Lower leg skin (tissue), 3 donors: ENCODE results near the gene EFL1.

ENCODE experiments used
- POLR2A ChIP-seq, 2 donors: fragments of 450-650 bp; IDR thresholded peaks; one replicate each; pipeline ENCODE4 v1.6.1; 2016 to 2017; ENCODE audit warnings: antibody characterized with exemption in 2 of 2, mild to moderate bottlenecking in 1 of 2, moderate library complexity in 1 of 2
- TF ChIP-seq, protein P1 (sequence below), 3 donors: fragments of 450-650 bp; IDR thresholded peaks; one replicate each; pipeline ENCODE4 v1.5.1; 2016; ENCODE audit warnings: antibody characterized with exemption in 3 of 3, mild to moderate bottlenecking in 3 of 3, moderate library complexity in 2 of 3

- TF ChIP-seq, protein P1, sequence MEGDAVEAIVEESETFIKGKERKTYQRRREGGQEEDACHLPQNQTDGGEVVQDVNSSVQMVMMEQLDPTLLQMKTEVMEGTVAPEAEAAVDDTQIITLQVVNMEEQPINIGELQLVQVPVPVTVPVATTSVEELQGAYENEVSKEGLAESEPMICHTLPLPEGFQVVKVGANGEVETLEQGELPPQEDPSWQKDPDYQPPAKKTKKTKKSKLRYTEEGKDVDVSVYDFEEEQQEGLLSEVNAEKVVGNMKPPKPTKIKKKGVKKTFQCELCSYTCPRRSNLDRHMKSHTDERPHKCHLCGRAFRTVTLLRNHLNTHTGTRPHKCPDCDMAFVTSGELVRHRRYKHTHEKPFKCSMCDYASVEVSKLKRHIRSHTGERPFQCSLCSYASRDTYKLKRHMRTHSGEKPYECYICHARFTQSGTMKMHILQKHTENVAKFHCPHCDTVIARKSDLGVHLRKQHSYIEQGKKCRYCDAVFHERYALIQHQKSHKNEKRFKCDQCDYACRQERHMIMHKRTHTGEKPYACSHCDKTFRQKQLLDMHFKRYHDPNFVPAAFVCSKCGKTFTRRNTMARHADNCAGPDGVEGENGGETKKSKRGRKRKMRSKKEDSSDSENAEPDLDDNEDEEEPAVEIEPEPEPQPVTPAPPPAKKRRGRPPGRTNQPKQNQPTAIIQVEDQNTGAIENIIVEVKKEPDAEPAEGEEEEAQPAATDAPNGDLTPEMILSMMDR (IDR thresholded peaks at IDR 0.05): no peak
- no peak for TF ChIP-seq POLR2A (IDR thresholded peaks at IDR 0.05)
Measured at GRCh38 chr15:82239685-82240391, 22.7 kb downstream of the EFL1 start.
